ENCODE measurements around the gene PACSIN2. TPM values are rescaled to one million over a fixed set of nuclear protein-coding genes. Genes with fewer than 3 reads are reported as not detected.
"Not testable (repeated sequence)": the region's sequence is repeated elsewhere in the genome, so short reads cannot be mapped to it uniquely, and the experiment has no call there.

Gene PACSIN2
- total RNA-seq, 1 donor = 35.2 TPM

- DNase-seq (ENCODE audit: low read depth) = no peak
- no peak overlapping the region for H3K4me3 ChIP-seq (ENCODE audit: low read depth, low read length)
- no peak for TF ChIP-seq CTCF (IDR thresholded peaks at IDR 0.05; ENCODE audit: insufficient read depth, low read length)
These were observed 96.4 kb downstream of the PACSIN2 start for GRCh38 chr22:42918500-42918899.

- not testable (repeated sequence) for DNase-seq (ENCODE audit: low read depth); H3K4me3 ChIP-seq (ENCODE audit: low read depth, low read length)
These were observed 97.6 kb downstream of the PACSIN2 start for GRCh38 chr22:42917358-42917757.

GRCh38 chr22:42915980-42916765 is 98.8 kb downstream of the PACSIN2 start:
- TF ChIP-seq CTCF (IDR thresholded peaks at IDR 0.05; ENCODE audit: insufficient read depth, low read length) = no peak
- no peak overlapping the region for H3K4me3 ChIP-seq (ENCODE audit: low read depth, low read length)
- DNase-seq (ENCODE audit: low read depth) = no peak

- H3K4me3 ChIP-seq (ENCODE audit: low read depth, low read length) = no peak overlapping the region
- TF ChIP-seq CTCF (IDR thresholded peaks at IDR 0.05; ENCODE audit: insufficient read depth, low read length) = no peak
- DNase-seq (ENCODE audit: low read depth) = no peak
These were observed 100.4 kb downstream of the PACSIN2 start for GRCh38 chr22:42914511-42915076.

- no peak for TF ChIP-seq CTCF (IDR thresholded peaks at IDR 0.05; ENCODE audit: insufficient read depth, low read length)
- no peak overlapping the region for H3K4me3 ChIP-seq (ENCODE audit: low read depth, low read length)
- no peak for DNase-seq (ENCODE audit: low read depth)
These were observed 101.0 kb downstream of the PACSIN2 start for GRCh38 chr22:42913874-42914510.

GRCh38 chr22:42912059-42912458 is 102.9 kb downstream of the PACSIN2 start:
- no peak for DNase-seq (ENCODE audit: low read depth)
- no peak overlapping the region for H3K4me3 ChIP-seq (ENCODE audit: low read depth, low read length)

More at GRCh38 chr22:42912059-42912458, 102.9 kb downstream of the PACSIN2 start:
- no peak for TF ChIP-seq CTCF (IDR thresholded peaks at IDR 0.05; ENCODE audit: insufficient read depth, low read length)
